BLaER1 (cell line): ENCODE measurements around the gene NFATC1.

Experiments
- H3K27ac ChIP-seq: shearing (Covaris generic); formaldehyde crosslinking; 2 replicates; pipeline ENCODE4 v1.8.1; 2022
- H3K27me3 ChIP-seq: shearing (Covaris generic); formaldehyde crosslinking; 2 replicates; pipeline ENCODE4 v1.8.1; 2022
- H3K36me3 ChIP-seq: shearing (Covaris generic); formaldehyde crosslinking; 2 replicates; pipeline ENCODE4 v1.8.1; 2022
- H3K4me1 ChIP-seq: shearing (Covaris generic); formaldehyde crosslinking; 2 replicates; pipeline ENCODE4 v1.8.1; 2022
- H3K4me2 ChIP-seq: shearing (Covaris generic); formaldehyde crosslinking; 2 replicates; pipeline ENCODE4 v1.8.1; 2022
- H3K4me3 ChIP-seq: shearing (Covaris generic); formaldehyde crosslinking; 2 replicates; pipeline ENCODE4 v1.8.1; 2022
- H3K9ac ChIP-seq: shearing (Covaris generic); formaldehyde crosslinking; 2 replicates; pipeline ENCODE4 v1.8.1; 2022
- H3K9me3 ChIP-seq: shearing (Covaris generic); formaldehyde crosslinking; 2 replicates; pipeline ENCODE4 v1.8.1; 2022
- H4K20me1 ChIP-seq: shearing (Covaris generic); formaldehyde crosslinking; 2 replicates; pipeline ENCODE4 v1.8.1; 2022
- Cebpa-rat ChIP-seq: shearing (Covaris generic); IDR thresholded peaks from 2 replicates; pipeline ENCODE4 v1.8.1; 2022

The NFATC1 gene

GRCh38 chr18:79556829-79557585 lies 161.3 kb downstream of the NFATC1 start:
- Histone ChIP-seq H3K27me3 (peaks cover 29% of the 10 kb centered on the region), H3K9ac (no peak overlapping the region), H3K36me3 (no peaks in the 10 kb centered on the region), H3K27ac (no peak overlapping the region), H3K4me1 (peaks cover 18% of the 10 kb centered on the region), H3K4me2 (no peak overlapping the region), H3K9me3 (0 out of 2 replicates have a peak, but pooled peaks cover 11% of the 10 kb centered on the region), H4K20me1 (0 out of 2 replicates have a peak, but pooled peaks cover 9% of the 10 kb centered on the region), H3K4me3 (no peak overlapping the region)
- TF ChIP-seq Cebpa-rat = no peak

DNA sequence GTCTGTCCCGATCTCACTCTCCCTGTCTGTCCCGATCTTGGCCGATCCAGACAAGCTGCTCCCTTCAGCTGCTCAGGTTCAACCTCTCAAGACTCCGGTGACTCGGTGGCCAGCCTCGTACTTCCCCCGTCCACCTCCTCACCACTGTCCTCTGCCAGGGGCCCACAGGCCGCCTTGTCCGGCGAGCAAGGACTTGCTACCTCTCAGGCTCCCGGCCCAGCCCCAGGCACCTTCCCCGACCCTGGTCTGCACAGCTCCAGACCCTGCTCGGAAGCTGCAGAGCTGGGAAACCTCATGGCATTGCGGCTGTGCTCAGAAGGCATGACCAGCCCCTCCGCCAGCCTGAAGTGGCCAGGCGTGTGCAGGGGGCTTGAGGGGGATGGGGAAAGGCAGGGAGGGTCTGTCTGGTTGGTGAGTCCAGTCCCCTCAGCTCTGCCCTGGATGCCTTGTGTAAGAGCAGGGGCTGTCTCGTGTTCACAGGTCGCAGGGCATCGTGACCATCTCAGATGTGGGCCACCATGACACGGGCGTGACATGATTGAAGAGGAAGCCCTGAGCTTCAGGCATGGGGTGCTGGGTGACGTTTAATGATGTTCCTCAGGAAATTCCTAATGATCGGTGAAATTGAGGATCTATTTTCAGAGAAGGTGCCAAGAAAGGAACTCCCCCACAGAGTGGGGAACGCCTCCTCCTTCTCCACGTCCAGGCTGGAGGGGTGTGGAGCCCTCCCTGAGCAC lies 162.6 kb downstream of the NFATC1 start:
- Histone ChIP-seq H3K27me3 (peaks cover 15% of the 10 kb centered on the region), H3K4me1 (peaks cover 4% of the 10 kb centered on the region), H3K9ac (no peak overlapping the region), H3K36me3 (no peaks in the 10 kb centered on the region), H3K4me3 (no peak overlapping the region), H3K27ac (no peak overlapping the region), H3K9me3 (0 out of 2 replicates have a peak, but pooled peaks cover 11% of the 10 kb centered on the region), H3K4me2 (no peak overlapping the region), H4K20me1 (no peaks in the 10 kb centered on the region)
- TF ChIP-seq Cebpa-rat = no peak

DNA sequence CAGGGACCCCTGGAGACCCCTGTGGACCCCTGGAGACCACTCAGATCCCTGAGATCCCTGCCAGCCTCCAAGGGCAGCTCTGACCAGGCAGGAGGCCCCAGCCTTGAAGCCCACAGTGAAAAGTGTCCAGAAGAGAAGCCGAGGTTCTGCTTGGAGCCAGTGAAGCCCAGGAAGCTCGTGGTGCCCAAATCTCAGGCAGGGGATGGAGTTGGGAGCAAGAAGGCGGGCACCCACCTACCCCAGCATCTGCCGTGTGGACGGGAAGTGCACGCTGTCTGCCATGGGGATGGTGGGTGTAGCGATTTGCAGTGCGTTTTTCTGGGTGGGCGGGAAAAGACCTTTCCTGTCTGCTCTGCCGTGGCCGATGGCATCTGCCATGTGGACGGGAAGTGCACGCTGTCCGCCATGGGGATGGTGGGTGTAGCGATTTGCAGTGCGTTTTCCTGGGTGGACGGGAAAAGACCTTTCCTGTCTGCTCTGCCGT lies 163.2 kb downstream of the NFATC1 start:
- Histone ChIP-seq H3K4me2 (no peak overlapping the region), H3K36me3 (no peaks in the 10 kb centered on the region), H3K9ac (no peak overlapping the region), H3K27me3 (peaks cover 9% of the 10 kb centered on the region), H3K9me3 (0 out of 2 replicates have a peak, but pooled peaks cover 11% of the 10 kb centered on the region), H3K27ac (no peak overlapping the region), H3K4me3 (no peak overlapping the region), H3K4me1 (no peaks in the 10 kb centered on the region), H4K20me1 (no peaks in the 10 kb centered on the region)
- no peak for TF ChIP-seq Cebpa-rat

- Histone ChIP-seq H3K9me3 (0 out of 2 replicates have a peak, but pooled peaks cover 11% of the 10 kb centered on the region), H4K20me1 (no peaks in the 10 kb centered on the region), H3K4me1 (no peaks in the 10 kb centered on the region), H3K27me3 (peaks cover 5% of the 10 kb centered on the region; the same call in 1 of the 2 replicates), H3K36me3 (no peaks in the 10 kb centered on the region), H3K4me3 (no peak overlapping the region), H3K27ac (no peak overlapping the region), H3K4me2 (no peak overlapping the region), H3K9ac (no peak overlapping the region)
- no peak for TF ChIP-seq Cebpa-rat
These were observed 163.7 kb downstream of the NFATC1 start for GRCh38 chr18:79559436-79559835.

DNA sequence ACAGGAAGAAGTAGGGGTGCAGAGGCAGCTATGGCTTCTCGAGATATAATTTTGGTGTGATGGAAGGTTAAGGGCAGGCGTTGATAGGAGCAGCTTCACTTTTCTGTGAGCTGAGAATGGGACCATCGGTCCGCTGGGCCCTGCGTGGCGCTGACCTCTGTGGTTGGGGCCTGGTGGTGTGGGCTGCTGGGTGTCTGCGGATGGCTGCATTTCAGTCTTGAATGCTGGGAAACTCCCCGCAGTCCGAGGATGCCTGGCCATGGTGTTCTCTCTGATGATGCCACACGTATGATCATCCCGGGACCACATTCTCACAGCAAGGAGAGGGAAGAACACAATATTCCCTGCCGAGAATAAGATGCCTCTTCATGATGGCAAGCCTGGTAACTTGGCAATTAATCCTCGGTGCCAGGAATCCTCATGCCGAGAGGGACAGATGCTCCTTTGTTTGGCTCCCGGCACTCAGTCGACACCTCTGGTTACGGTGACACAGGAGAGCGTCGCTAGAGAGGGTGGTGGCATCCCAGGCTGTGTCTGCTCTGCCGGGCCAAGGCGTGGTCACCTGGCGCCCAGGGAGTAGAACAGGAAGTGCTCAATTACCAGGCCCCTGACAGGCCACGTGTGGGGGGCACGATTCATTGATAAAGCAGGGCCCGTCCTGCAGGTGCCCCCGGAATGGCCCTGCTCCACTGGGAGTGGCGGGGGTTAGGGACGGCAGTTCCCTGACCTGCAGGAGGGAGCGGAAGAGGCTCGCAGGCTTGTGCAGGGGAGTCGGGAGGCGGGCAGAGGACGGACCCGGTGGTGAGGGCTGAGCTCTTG lies 164.5 kb downstream of the NFATC1 start:
- Histone ChIP-seq H3K27me3 (no peaks in the 10 kb centered on the region; the same call in 1 of the 2 replicates), H3K4me3 (no peak overlapping the region), H3K27ac (no peak overlapping the region), H3K4me2 (no peak overlapping the region), H3K9ac (no peak overlapping the region), H3K4me1 (no peaks in the 10 kb centered on the region), H4K20me1 (no peaks in the 10 kb centered on the region), H3K9me3 (0 out of 2 replicates have a peak, but pooled peaks cover 11% of the 10 kb centered on the region), H3K36me3 (no peaks in the 10 kb centered on the region)
- no peak for TF ChIP-seq Cebpa-rat

DNA sequence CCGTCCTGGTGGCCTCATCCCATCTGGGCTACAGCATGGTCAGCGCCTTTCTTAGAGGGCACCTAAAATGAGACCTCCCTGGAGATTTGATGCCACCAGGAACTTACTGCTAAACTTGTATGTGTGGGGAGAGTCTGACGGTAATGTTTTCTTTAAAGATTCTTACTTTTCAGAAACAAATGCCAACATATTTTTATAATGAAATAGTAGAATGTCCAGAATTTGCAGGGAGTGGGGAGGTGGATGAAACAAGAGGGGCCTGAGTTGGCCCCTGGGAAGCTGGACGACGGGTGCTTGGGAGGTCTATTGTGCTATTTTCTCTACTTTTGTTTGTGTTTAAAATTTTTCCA lies 165.1 kb downstream of the NFATC1 start:
- no peak overlapping the region for H3K4me3 ChIP-seq
- H3K4me2 ChIP-seq = no peak overlapping the region
- no peak overlapping the region for H3K27ac ChIP-seq
- H3K9ac ChIP-seq = no peak overlapping the region
- TF ChIP-seq Cebpa-rat = no peak
- no peaks in the 10 kb centered on the region for H3K36me3 ChIP-seq
- no peaks in the 10 kb centered on the region for H3K4me1 ChIP-seq
- H3K9me3 ChIP-seq = 0 out of 2 replicates have a peak, but pooled peaks cover 11% of the 10 kb centered on the region
- no peaks in the 10 kb centered on the region for H4K20me1 ChIP-seq
- H3K27me3 ChIP-seq = no peaks in the 10 kb centered on the region

GRCh38 chr18:79563949-79564348 lies 168.2 kb downstream of the NFATC1 start:
- no peak overlapping the region for H3K4me3 ChIP-seq
- H3K27ac ChIP-seq = no peak overlapping the region
- H3K4me2 ChIP-seq = no peak overlapping the region
- no peaks in the 10 kb centered on the region for H3K27me3 ChIP-seq
- no peaks in the 10 kb centered on the region for H4K20me1 ChIP-seq
- 0 out of 2 replicates have a peak, but pooled peaks cover 11% of the 10 kb centered on the region for H3K9me3 ChIP-seq
- H3K4me1 ChIP-seq = peaks cover 17% of the 10 kb centered on the region
- TF ChIP-seq Cebpa-rat = no peak
- no peaks in the 10 kb centered on the region for H3K36me3 ChIP-seq
- no peak overlapping the region for H3K9ac ChIP-seq

DNA sequence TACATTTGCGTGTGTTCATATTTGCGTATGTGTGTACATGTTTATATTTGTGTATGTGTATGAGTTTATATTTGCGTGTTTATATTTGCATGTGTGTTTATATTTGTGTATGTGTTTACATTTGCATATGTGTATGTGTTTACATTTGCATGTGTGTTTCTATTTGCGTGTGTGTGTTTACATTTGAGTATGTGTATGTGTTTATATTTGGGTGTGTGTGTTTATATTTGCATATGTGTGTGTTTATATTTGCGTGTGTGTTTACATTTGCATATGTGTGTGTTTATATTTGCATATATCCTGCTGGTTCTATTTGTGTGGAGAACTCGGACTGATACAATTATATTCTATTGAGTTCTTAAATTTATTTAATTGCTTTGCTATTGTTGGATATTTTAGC lies 168.7 kb downstream of the NFATC1 start:
- no peaks in the 10 kb centered on the region for H4K20me1 ChIP-seq
- no peak for TF ChIP-seq Cebpa-rat

DNA sequence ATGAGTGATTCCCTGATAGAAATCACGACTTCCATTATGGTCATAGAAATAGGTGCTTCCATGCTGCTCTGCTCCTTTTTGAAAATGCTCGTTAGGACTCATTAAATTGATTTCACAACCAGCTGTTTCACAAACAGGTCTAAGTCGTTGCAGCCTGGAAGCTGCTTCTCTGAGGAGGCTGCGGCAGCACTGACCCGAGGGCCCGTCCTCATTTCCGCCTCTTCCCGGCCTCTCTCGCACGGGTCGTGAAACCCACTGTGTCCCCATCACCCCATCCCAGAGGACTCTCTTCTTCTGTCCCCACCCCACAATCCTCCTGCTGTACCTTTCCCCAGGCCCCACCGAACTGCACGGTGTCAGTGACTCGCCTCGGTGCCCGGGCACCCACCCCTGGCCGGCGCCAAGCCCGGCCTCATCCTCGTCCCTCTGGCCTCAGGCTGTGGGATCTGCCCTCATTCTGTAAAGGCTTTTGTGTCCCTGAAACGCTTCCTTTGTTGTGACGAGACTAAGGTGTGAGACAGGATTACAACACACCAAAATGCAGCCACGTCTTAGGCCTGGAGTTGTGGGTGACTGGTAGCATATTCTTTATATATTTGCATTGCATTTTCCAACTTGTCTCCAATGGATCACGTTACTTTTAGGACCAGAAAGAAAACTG lies 171.2 kb downstream of the NFATC1 start:
- peaks cover 27% of the 10 kb centered on the region for H3K4me1 ChIP-seq
- no peak overlapping the region for H3K4me3 ChIP-seq
- no peaks in the 10 kb centered on the region for H4K20me1 ChIP-seq
- no peaks in the 10 kb centered on the region for H3K27me3 ChIP-seq
- no peak overlapping the region for H3K27ac ChIP-seq
- no peak overlapping the region for H3K4me2 ChIP-seq
- no peak for TF ChIP-seq Cebpa-rat
- no peak overlapping the region for H3K9ac ChIP-seq
- no peaks in the 10 kb centered on the region for H3K36me3 ChIP-seq
- peaks cover 9% of the 10 kb centered on the region for H3K9me3 ChIP-seq

More for the DNA sequence above, 168.7 kb downstream of the NFATC1 start:
- Histone ChIP-seq H3K27ac (no peak overlapping the region), H3K9ac (no peak overlapping the region), H3K4me3 (no peak overlapping the region), H3K4me2 (no peak overlapping the region), H3K27me3 (no peaks in the 10 kb centered on the region), H3K36me3 (no peaks in the 10 kb centered on the region), H3K9me3 (0 out of 2 replicates have a peak, but pooled peaks cover 8% of the 10 kb centered on the region), H3K4me1 (peaks cover 17% of the 10 kb centered on the region)
